Measurements from ENCODE around the gene ZNF117.
A peak's percentile ranks its signal among the peaks of the same experiment; 100 is the strongest.
"Not testable (repeated sequence)": the region's sequence is repeated elsewhere in the genome, so short reads cannot be mapped to it uniquely, and the experiment has no call there.

The ZNF117 gene

GRCh38 chr7:64945503-64946175 is 45.2 kb downstream of the ZNF117 start:
- ChIA-PET POLR2A (interaction anchor here (0.6 kb wide), 1 partner anchor 38 kb away, joined by 3 read pairs; no protein-coding TSS in a partner anchor), CTCF (interaction anchor here (1.1 to 4.0 kb wide), 4 partner anchors 9 to 362 kb away, joined by 3 to 19 read pairs (median 6); no protein-coding TSS in a partner anchor)
- Histone ChIP-seq H3K4me3 (ENCODE audit: control insufficient read depth in 1 of 7, extremely low read depth in 1 of 7, insufficient read depth in 4 of 7, low read depth in 2 of 7, low read length in 6 of 7) (no peak overlapping the region), H3K27ac (ENCODE audit: insufficient read depth in 1 of 2, low read depth in 1 of 2, low read length in 2 of 2, poor library complexity in 1 of 2, severe bottlenecking in 2 of 2) (peak overlapping the region in 1 of 2 experiments; percentile 43), H3K36me3 (ENCODE audit: control insufficient read depth in 4 of 4, insufficient read depth in 4 of 4, low read length in 3 of 4) (no peaks in the 10 kb centered on the region), H3K4me1 (ENCODE audit: control extremely low read depth in 1 of 4, control insufficient read depth in 4 of 4, insufficient read depth in 4 of 4, low read length in 3 of 4) (peaks cover 0 to 12% (median 11%) of the 10 kb centered on the region in 4 experiments), H3K9me3 (ENCODE audit: control extremely low read depth in 1 of 5, control insufficient read depth in 4 of 5, insufficient read depth in 2 of 5, low read depth in 1 of 5, low read length in 4 of 5) (no peaks in the 10 kb centered on the region), H3K27me3 (replicated peaks in 2 of 5; ENCODE audit: control insufficient read depth in 4 of 5, insufficient read depth in 5 of 5, low read length in 4 of 5) (peaks cover 5 to 68% (median 19%) of the 10 kb centered on the region in 5 experiments)
- WGBS (ENCODE audit: insufficient coverage), result 66% methylated on average over 2 of the region's 2 CpGs
- no peak for DNase-seq

GRCh38 chr7:64944667-64945502 is 46.0 kb downstream of the ZNF117 start:
- H3K36me3 ChIP-seq (ENCODE audit: control insufficient read depth in 4 of 4, insufficient read depth in 4 of 4, low read length in 3 of 4); H3K4me3 ChIP-seq (ENCODE audit: control insufficient read depth in 1 of 7, extremely low read depth in 1 of 7, insufficient read depth in 4 of 7, low read depth in 2 of 7, low read length in 6 of 7); POLR2A ChIA-PET; H3K9me3 ChIP-seq (ENCODE audit: control extremely low read depth in 1 of 5, control insufficient read depth in 4 of 5, insufficient read depth in 2 of 5, low read depth in 1 of 5, low read length in 4 of 5): not testable (repeated sequence)
- CTCF ChIA-PET, result interaction anchor here (1.0 to 1.2 kb wide), 2 partner anchors 15 to 43 kb away, joined by 3 read pairs; no protein-coding TSS in a partner anchor
- 92% methylated on average over 4 of the region's 5 CpGs for WGBS (ENCODE audit: insufficient coverage)
- Histone ChIP-seq H3K27me3 (replicated peaks in 2 of 5; ENCODE audit: control insufficient read depth in 4 of 5, insufficient read depth in 5 of 5, low read length in 4 of 5) (peaks cover 5 to 66% (median 19%) of the 10 kb centered on the region in 5 experiments), H3K27ac (ENCODE audit: insufficient read depth in 1 of 2, low read depth in 1 of 2, low read length in 2 of 2, poor library complexity in 1 of 2, severe bottlenecking in 2 of 2) (peak overlapping the region in 1 of 2 experiments; percentile 43), H3K4me1 (ENCODE audit: control extremely low read depth in 1 of 4, control insufficient read depth in 4 of 4, insufficient read depth in 4 of 4, low read length in 3 of 4) (peaks cover 0 to 12% (median 11%) of the 10 kb centered on the region in 4 experiments)
- DNase-seq, result peak; percentile 56 to 87 (median 68)

- CTCF ChIA-PET, result interaction anchor here (3.4 kb wide), 1 partner anchor 12 kb away, joined by 9 read pairs; no protein-coding TSS in a partner anchor
- H3K27me3 ChIP-seq (replicated peaks in 2 of 5; ENCODE audit: control insufficient read depth in 4 of 5, insufficient read depth in 5 of 5, low read length in 4 of 5), result peaks cover 0 to 22% (median 0%) of the 10 kb centered on the region in 5 experiments
- POLR2A ChIA-PET; H3K4me1 ChIP-seq (ENCODE audit: control extremely low read depth in 1 of 4, control insufficient read depth in 4 of 4, insufficient read depth in 4 of 4, low read length in 3 of 4); H3K4me3 ChIP-seq (ENCODE audit: control insufficient read depth in 1 of 7, extremely low read depth in 1 of 7, insufficient read depth in 4 of 7, low read depth in 2 of 7, low read length in 6 of 7); H3K27ac ChIP-seq (ENCODE audit: insufficient read depth in 1 of 2, low read depth in 1 of 2, low read length in 2 of 2, poor library complexity in 1 of 2, severe bottlenecking in 2 of 2); H3K9me3 ChIP-seq (ENCODE audit: control extremely low read depth in 1 of 5, control insufficient read depth in 4 of 5, insufficient read depth in 2 of 5, low read depth in 1 of 5, low read length in 4 of 5); H3K36me3 ChIP-seq (ENCODE audit: control insufficient read depth in 4 of 4, insufficient read depth in 4 of 4, low read length in 3 of 4); DNase-seq: not testable (repeated sequence)
- 99% methylated on average over 6 of the region's 6 CpGs for WGBS (ENCODE audit: insufficient coverage)
These were observed 50.8 kb downstream of the ZNF117 start for GRCh38 chr7:64940021-64940420.

GRCh38 chr7:64938540-64938939 is 52.3 kb downstream of the ZNF117 start:
- no peak overlapping the region for H3K4me3 ChIP-seq (ENCODE audit: control insufficient read depth in 1 of 7, extremely low read depth in 1 of 7, insufficient read depth in 4 of 7, low read depth in 2 of 7, low read length in 6 of 7)
- H3K36me3 ChIP-seq (ENCODE audit: control insufficient read depth in 4 of 4, insufficient read depth in 4 of 4, low read length in 3 of 4), result peaks cover 0 to 2% (median 0%) of the 10 kb centered on the region in 4 experiments
- ChIA-PET POLR2A (no interaction called here), CTCF (interaction anchor here (1.0 to 3.4 kb wide), 3 partner anchors 9 to 15 kb away, joined by 3 to 9 read pairs (median 4); no protein-coding TSS in a partner anchor)
- H3K4me1 ChIP-seq (ENCODE audit: control extremely low read depth in 1 of 4, control insufficient read depth in 4 of 4, insufficient read depth in 4 of 4, low read length in 3 of 4), result no peaks in the 10 kb centered on the region
- no peak overlapping the region for H3K27ac ChIP-seq (ENCODE audit: insufficient read depth in 1 of 2, low read depth in 1 of 2, low read length in 2 of 2, poor library complexity in 1 of 2, severe bottlenecking in 2 of 2)
- peaks cover 0 to 4% (median 0%) of the 10 kb centered on the region in 5 experiments for H3K9me3 ChIP-seq (ENCODE audit: control extremely low read depth in 1 of 5, control insufficient read depth in 4 of 5, insufficient read depth in 2 of 5, low read depth in 1 of 5, low read length in 4 of 5)
- H3K27me3 ChIP-seq (replicated peaks in 2 of 5; ENCODE audit: control insufficient read depth in 4 of 5, insufficient read depth in 5 of 5, low read length in 4 of 5), result peaks cover 0 to 15% (median 0%) of the 10 kb centered on the region in 5 experiments
- WGBS (ENCODE audit: insufficient coverage), result no CpG with 5 or more reads among the region's 1 CpG
- DNase-seq, result no peak

- WGBS (ENCODE audit: insufficient coverage), result no CpG with 5 or more reads among the region's 1 CpG
- Histone ChIP-seq H3K4me1 (ENCODE audit: control extremely low read depth in 1 of 4, control insufficient read depth in 4 of 4, insufficient read depth in 4 of 4, low read length in 3 of 4) (no peaks in the 10 kb centered on the region), H3K9me3 (ENCODE audit: control extremely low read depth in 1 of 5, control insufficient read depth in 4 of 5, insufficient read depth in 2 of 5, low read depth in 1 of 5, low read length in 4 of 5) (peaks cover 3 to 19% (median 3%) of the 10 kb centered on the region in 5 experiments), H3K27me3 (replicated peaks in 2 of 5; ENCODE audit: control insufficient read depth in 4 of 5, insufficient read depth in 5 of 5, low read length in 4 of 5) (no peaks in the 10 kb centered on the region), H3K36me3 (ENCODE audit: control insufficient read depth in 4 of 4, insufficient read depth in 4 of 4, low read length in 3 of 4) (peaks cover under 1 to 3% (median 2%) of the 10 kb centered on the region in 4 experiments), H3K4me3 (ENCODE audit: control insufficient read depth in 1 of 7, extremely low read depth in 1 of 7, insufficient read depth in 4 of 7, low read depth in 2 of 7, low read length in 6 of 7) (no peak overlapping the region), H3K27ac (ENCODE audit: insufficient read depth in 1 of 2, low read depth in 1 of 2, low read length in 2 of 2, poor library complexity in 1 of 2, severe bottlenecking in 2 of 2) (no peak overlapping the region)
- POLR2A ChIA-PET, result no interaction called here
- CTCF ChIA-PET, result interaction anchor here (1.6 kb wide), 1 partner anchor 10 kb away, joined by 4 read pairs; no protein-coding TSS in a partner anchor
- DNase-seq, result no peak
These were observed 56.4 kb downstream of the ZNF117 start for GRCh38 chr7:64934478-64934877.

GRCh38 chr7:64928252-64929187 is 62.3 kb downstream of the ZNF117 start:
- POLR2A ChIA-PET; DNase-seq; H3K27ac ChIP-seq (ENCODE audit: insufficient read depth in 1 of 2, low read depth in 1 of 2, low read length in 2 of 2, poor library complexity in 1 of 2, severe bottlenecking in 2 of 2); H3K4me1 ChIP-seq (ENCODE audit: control extremely low read depth in 1 of 4, control insufficient read depth in 4 of 4, insufficient read depth in 4 of 4, low read length in 3 of 4); H3K27me3 ChIP-seq (replicated peaks in 2 of 5; ENCODE audit: control insufficient read depth in 4 of 5, insufficient read depth in 5 of 5, low read length in 4 of 5); CTCF ChIA-PET: not testable (repeated sequence)
- no CpG with 5 or more reads among the region's 4 CpGs for WGBS (ENCODE audit: insufficient coverage)
- Histone ChIP-seq H3K9me3 (ENCODE audit: control extremely low read depth in 1 of 5, control insufficient read depth in 4 of 5, insufficient read depth in 2 of 5, low read depth in 1 of 5, low read length in 4 of 5) (peaks cover 17 to 62% (median 23%) of the 10 kb centered on the region in 5 experiments), H3K36me3 (ENCODE audit: control insufficient read depth in 4 of 4, insufficient read depth in 4 of 4, low read length in 3 of 4) (peaks cover 18 to 56% (median 28%) of the 10 kb centered on the region in 4 experiments), H3K4me3 (ENCODE audit: control insufficient read depth in 1 of 7, extremely low read depth in 1 of 7, insufficient read depth in 4 of 7, low read depth in 2 of 7, low read length in 6 of 7) (peak overlapping the region in 1 of 7 experiments; percentile 2)
